IMR-90 (cell line): Measurements from ENCODE around the gene COG2. TPM values are rescaled to one million over a fixed set of nuclear protein-coding genes. Genes with fewer than 3 reads are reported as not detected.

ENCODE experiments used
- ATAC-seq: fragments of 200-7000 bp; cut with Tn5 transposase; 2 replicates; pipeline ENCODE4 v1.9.1; 2020; ENCODE audit warnings: low read depth, mild to moderate bottlenecking, moderate library complexity
- BruUV-seq: library from RNA; stranded (reverse); fragments of 400-500 nt; replicated peaks from 2 replicates; lab custom pipeline; 2021; lab: Mats Ljungman, UMichigan
- CTCF ChIA-PET: fragments of 300-600 bp; formaldehyde crosslinking; extraction: SDS; loops from one replicate; lab custom pipeline; 2021; ENCODE audit warnings: antibody characterized with exemption; lab: Yijun Ruan, JAX
- POLR2A ChIA-PET: fragments of 300-600 bp; sonication (Branson Sonifier 250); formaldehyde crosslinking; loops from one replicate; lab custom pipeline; 2022; ENCODE audit warnings: antibody characterized with exemption; ENCODE audit not compliant: unreplicated experiment; lab: Charles Lee
- DNase-seq: peaks from one replicate; pipeline ENCODE4 v3.0.0; 2013
- H2AFZ ChIP-seq: replicated peaks from 2 replicates; pipeline ENCODE3; 2013; ENCODE audit warnings: low read length, mild to moderate bottlenecking; ENCODE audit not compliant: poor library complexity
- H2AK5ac ChIP-seq: 2 replicates; pipeline ENCODE4 v1.6.1; 2013; ENCODE audit warnings: low read depth, low read length, inconsistent platforms
- H2AK9ac ChIP-seq: replicated peaks from 2 replicates; pipeline ENCODE3; 2013; ENCODE audit warnings: mild to moderate bottlenecking, low read depth, low read length, moderate library complexity; ENCODE audit not compliant: poor library complexity
- H2BK120ac ChIP-seq: 2 replicates; pipeline ENCODE4 v1.6.1; 2013; ENCODE audit warnings: low read depth, low read length, inconsistent platforms
- H2BK15ac ChIP-seq: 3 replicates; pipeline ENCODE4 v1.6.1; 2013; ENCODE audit warnings: low read depth, low read length, inconsistent platforms
- H2BK20ac ChIP-seq: 2 replicates; pipeline ENCODE4 v1.6.1; 2013; ENCODE audit warnings: low read depth, mild to moderate bottlenecking, inconsistent platforms, low read length, moderate library complexity
- H2BK5ac ChIP-seq: 2 replicates; pipeline ENCODE4 v1.6.1; 2013; ENCODE audit warnings: mild to moderate bottlenecking, low read depth, low read length, inconsistent platforms; ENCODE audit not compliant: poor library complexity, severe bottlenecking
- H3K14ac ChIP-seq: replicated peaks from 2 replicates; pipeline ENCODE4 v1.6.1; 2013; ENCODE audit warnings: low read depth, low read length, inconsistent platforms
- H3K18ac ChIP-seq: 2 replicates; pipeline ENCODE4 v1.6.1; 2013; ENCODE audit warnings: low read depth, low read length, control low read depth
- H3K23ac ChIP-seq: 2 replicates; pipeline ENCODE4 v1.6.1; 2013; ENCODE audit warnings: low read depth, low read length, inconsistent platforms
- H3K27ac ChIP-seq: 2 replicates; pipeline ENCODE4 v1.5.1; 2013; ENCODE audit warnings: mild to moderate bottlenecking, control low read depth, low read length; ENCODE audit not compliant: insufficient read depth
- H3K27me3 ChIP-seq: 2 replicates; pipeline ENCODE4 v1.6.1; 2013; ENCODE audit warnings: low read length; ENCODE audit not compliant: control insufficient read depth, insufficient read depth
- H3K36me3 ChIP-seq: 2 replicates; pipeline ENCODE4 v1.6.1; 2013; ENCODE audit warnings: low read length, mixed read lengths; ENCODE audit not compliant: control insufficient read depth, insufficient read depth
- H3K4ac ChIP-seq: 2 replicates; pipeline ENCODE4 v1.6.1; 2013; ENCODE audit warnings: low read depth, low read length, inconsistent platforms
- H3K4me1 ChIP-seq: 2 replicates; pipeline ENCODE4 v1.6.1; 2013; ENCODE audit warnings: low read length, mixed read lengths; ENCODE audit not compliant: control insufficient read depth, insufficient read depth
- H3K4me2 ChIP-seq: 2 replicates; pipeline ENCODE4 v1.6.1; 2013; ENCODE audit warnings: low read depth, mild to moderate bottlenecking, control low read depth, low read length, moderate library complexity
- H3K4me3 ChIP-seq: 2 replicates; pipeline ENCODE4 v1.5.1; 2013; ENCODE audit warnings: low read depth, mild to moderate bottlenecking, control low read depth, low read length, moderate library complexity; ENCODE audit not compliant: insufficient read depth
- H3K56ac ChIP-seq: 2 replicates; pipeline ENCODE4 v1.6.1; 2013; ENCODE audit warnings: low read length, inconsistent platforms; ENCODE audit not compliant: insufficient read depth; ENCODE audit errors: extremely low read depth
- H3K79me1 ChIP-seq, 2 experiments: 2 replicates each; pipeline ENCODE4 v1.6.1; 2013; ENCODE audit warnings: low read length in 2 of 2, inconsistent platforms in 1 of 2, low read depth in 1 of 2
- H3K9ac ChIP-seq: 2 replicates; pipeline ENCODE4 v1.6.1; 2013; ENCODE audit warnings: low read depth, low read length, control low read depth
- H3K9me1 ChIP-seq: 2 replicates; pipeline ENCODE4 v1.6.1; 2013; ENCODE audit warnings: low read length, inconsistent platforms; ENCODE audit not compliant: insufficient read depth
- H3K9me3 ChIP-seq: 2 replicates; pipeline ENCODE4 v1.6.1; 2013; ENCODE audit warnings: low read length; ENCODE audit not compliant: control insufficient read depth, insufficient read depth
- H4K20me1 ChIP-seq: 2 replicates; pipeline ENCODE4 v1.6.1; 2013; ENCODE audit warnings: low read length, inconsistent platforms; ENCODE audit not compliant: insufficient read depth
- H4K5ac ChIP-seq: 2 replicates; pipeline ENCODE4 v1.6.1; 2013; ENCODE audit warnings: mild to moderate bottlenecking, low read depth, low read length, control low read depth
- H4K8ac ChIP-seq, 2 experiments: 2 replicates each; pipeline ENCODE4 v1.6.1; 2013; ENCODE audit warnings: low read depth in 2 of 2, low read length in 2 of 2, control low read depth in 1 of 2, inconsistent platforms in 1 of 2
- H4K91ac ChIP-seq: 2 replicates; pipeline ENCODE4 v1.6.1; 2013; ENCODE audit warnings: low read depth, low read length, inconsistent platforms; ENCODE audit not compliant: insufficient read depth
- BHLHE40 ChIP-seq: fragments of 150-350 bp; IDR thresholded peaks from 2 replicates; pipeline ENCODE4 v1.6.1; 2016; ENCODE audit warnings: mild to moderate bottlenecking, low read depth, low read length
- CEBPB ChIP-seq: IDR thresholded peaks from 2 replicates; pipeline ENCODE4 v1.6.1; 2012; ENCODE audit warnings: low read depth, low read length, improper control_type of control experiment
- CHD1 ChIP-seq: IDR thresholded peaks from 2 replicates; pipeline ENCODE4 v1.6.1; 2012; ENCODE audit warnings: low read depth, low read length, improper control_type of control experiment
- CTCF ChIP-seq: conservative IDR thresholded peaks from 2 replicates; pipeline ENCODE4 v1.5.1; 2012; ENCODE audit warnings: mild to moderate bottlenecking, low read depth, low read length, improper control_type of control experiment
- ELK1 ChIP-seq: fragments of 150-350 bp; IDR thresholded peaks from 2 replicates; pipeline ENCODE4 v1.6.1; 2016; ENCODE audit warnings: low read depth, mild to moderate bottlenecking, low read length, moderate library complexity, borderline replicate concordance
- FOS ChIP-seq: fragments of 150-350 bp; IDR thresholded peaks from 2 replicates; pipeline ENCODE4 v1.6.1; 2016; ENCODE audit warnings: low read depth, low read length
- MAZ ChIP-seq: IDR thresholded peaks from 2 replicates; pipeline ENCODE4 v1.6.1; 2012; ENCODE audit warnings: low read depth, mild to moderate bottlenecking, low read length, improper control_type of control experiment, moderate library complexity, borderline replicate concordance
- MXI1 ChIP-seq: IDR thresholded peaks from 2 replicates; pipeline ENCODE4 v1.6.1; 2012; ENCODE audit warnings: low read depth, mild to moderate bottlenecking, low read length, moderate library complexity, borderline replicate concordance
- NFE2L2 ChIP-seq: fragments of 150-350 bp; IDR thresholded peaks from 2 replicates; pipeline ENCODE4 v1.6.1; 2016; ENCODE audit warnings: low read depth, mild to moderate bottlenecking, low read length
- POLR2A ChIP-seq: IDR thresholded peaks from 2 replicates; pipeline ENCODE4 v1.6.1; 2012; ENCODE audit warnings: mild to moderate bottlenecking, low read depth, low read length
- RAD21 ChIP-seq: IDR thresholded peaks from 2 replicates; pipeline ENCODE4 v1.6.1; 2012; ENCODE audit warnings: low read length, improper control_type of control experiment
- RCOR1 ChIP-seq: IDR thresholded peaks from 2 replicates; pipeline ENCODE4 v1.6.1; 2012; ENCODE audit warnings: mild to moderate bottlenecking, low read length, improper control_type of control experiment; ENCODE audit not compliant: insufficient replicate concordance
- RFX5 ChIP-seq: IDR thresholded peaks from 2 replicates; pipeline ENCODE4 v1.8.0; 2012; ENCODE audit warnings: low read depth, mild to moderate bottlenecking, low read length, moderate library complexity
- SMC3 ChIP-seq: fragments of 150-350 bp; IDR thresholded peaks from 2 replicates; pipeline ENCODE4 v1.6.1; 2016; ENCODE audit warnings: low read depth, mild to moderate bottlenecking, antibody characterized with exemption, low read length, moderate library complexity
- USF2 ChIP-seq: fragments of 150-350 bp; IDR thresholded peaks from 2 replicates; pipeline ENCODE4 v1.6.1; 2017; ENCODE audit warnings: mild to moderate bottlenecking, antibody characterized with exemption, low read length, low read depth
- WGBS, 2 experiments: methylation state at CpG; one replicate each; pipeline versions ENCODE4 v1.1.5 to v1.1.7; 2013; ENCODE audit warnings: missing lambda C conversion rate in 2 of 2; ENCODE audit not compliant: insufficient read length in 1 of 2; ENCODE audit errors: extremely low coverage in 2 of 2; 5-methylcytosine and 5-hydroxymethylcytosine counted together
- dilution Hi-C: fragments of 300-500 bp; cut with HindIII; formaldehyde crosslinking; loops from one replicate; pipeline ENCODE4 v1.14.3; 2018; ENCODE audit warnings: low sequenced_read_pairs; ENCODE audit not compliant: unreplicated experiment
- in situ Hi-C: fragments of 300-500 bp; cut with MboI; formaldehyde crosslinking; loops from 3 replicates; pipeline ENCODE4 v1.14.3; 2019; ENCODE audit warnings: low sequenced_read_pairs, inconsistent platforms, mixed read lengths
- intact Hi-C: fragments of 100-400 bp; cut with micrococcal nuclease; formaldehyde crosslinking; loops from 2 replicates; pipeline ENCODE4 v1.10.0; 2022
- polyA plus RNA-seq, 3 experiments: library from polyadenylated mRNA; depleted of rRNA; stranded (reverse); fragments of >200 nt; gene quantifications; 2 replicates each; pipeline ENCODE4 v1.2.3, GENCODE V29; 2012; ENCODE audit warnings: low replicate concordance in 1 of 3
- total RNA-seq: library from RNA; depleted of rRNA; stranded (reverse); fragments of >200 nt; gene quantifications from 2 replicates; pipeline ENCODE4 v1.2.3, GENCODE V29; 2012

The COG2 gene
- total and polyA plus RNA-seq, 2 of the 4 experiments (the other 2 are of a cell fraction), result 9.1 to 16.7 TPM

- Histone ChIP-seq H2AFZ (peak overlapping the region; percentile 99), H3K4me2 (no peak overlapping the region), H2BK5ac (no peak overlapping the region), H3K4ac (no peak overlapping the region), H3K4me1 (peaks cover 4% of the 10 kb centered on the region), H4K5ac (no peak overlapping the region), H3K9me3 (no peaks in the 10 kb centered on the region), H3K4me3 (no peak overlapping the region), H3K79me1 (peaks cover 13 to 33% of the 10 kb centered on the region in 2 experiments), H3K14ac (no peak overlapping the region), H2BK120ac (no peak overlapping the region), H4K91ac (no peak overlapping the region), H3K36me3 (no peaks in the 10 kb centered on the region), H2AK5ac (no peak overlapping the region), H2BK15ac (no peak overlapping the region), H2BK20ac (no peak overlapping the region), H3K56ac (no peak overlapping the region), H4K20me1 (peaks cover 5% of the 10 kb centered on the region; the same call in 1 of the 2 replicates), H3K27ac (no peak overlapping the region), H4K8ac (no peak overlapping the region), H2AK9ac (no peak overlapping the region), H3K9me1 (peaks cover 9% of the 10 kb centered on the region), H3K23ac (no peak overlapping the region), H3K18ac (no peak overlapping the region), H3K9ac (no peak overlapping the region), H3K27me3 (peaks cover 14% of the 10 kb centered on the region)
- DNase-seq (peak; percentile 9), ATAC-seq (no peak)
- dilution Hi-C loops, result no loop called here
- no peak for TF ChIP-seq RFX5
- no peak for TF ChIP-seq RAD21
- TF ChIP-seq CHD1, result no peak
- TF ChIP-seq MXI1, result no peak
- no peak for TF ChIP-seq SMC3
- TF ChIP-seq BHLHE40, result no peak
- TF ChIP-seq RCOR1, result no peak
- no peak for TF ChIP-seq FOS
- no peak for TF ChIP-seq POLR2A
- TF ChIP-seq CEBPB, result no peak
- no peak for TF ChIP-seq NFE2L2
- TF ChIP-seq CTCF, result no peak
- TF ChIP-seq USF2, result no peak
- TF ChIP-seq ELK1, result no peak
- no peak for TF ChIP-seq MAZ
- in situ Hi-C loops, result loop anchor here (10.0 kb wide), 1 partner anchor 133 kb away; no protein-coding TSS in a partner anchor
- no CpG with 5 or more reads among the region's 6 CpGs for WGBS, 2 experiments
- intact Hi-C loops, result loop anchor here (5.0 kb wide), 3 partner anchors 151 to 571 kb away; no protein-coding TSS in a partner anchor
- POLR2A ChIA-PET, result no interaction called here
- no TSS peak for BruUV-seq
- CTCF ChIA-PET, result interaction anchor here (0.6 to 1.7 kb wide), 4 partner anchors 26 to 754 kb away, joined by 3 to 7 read pairs (median 4); no protein-coding TSS in a partner anchor
Measured at GRCh38 chr1:230641346-230641745, 935 bp upstream of the COG2 start.
